ENCODE measurements around the gene CECR2. TPM values are rescaled to one million over a fixed set of nuclear protein-coding genes. Genes with fewer than 3 reads are reported as not detected.
"Not testable (repeated sequence)": the region's sequence is repeated elsewhere in the genome, so short reads cannot be mapped to it uniquely, and the experiment has no call there.

CECR2 gene
- total RNA-seq, 2 experiments from 2014 or later, result 0.10 to 0.26 TPM

GRCh38 chr22:17403906-17404305, 34.6 kb downstream of the CECR2 start:
- H3K4me1 Mint-ChIP-seq, result no peaks in the 10 kb centered on the region
- H3K36me3 Mint-ChIP-seq, result no peaks in the 10 kb centered on the region
- no peaks in the 10 kb centered on the region for H3K27me3 Mint-ChIP-seq
- H3K27ac Mint-ChIP-seq, result no peak overlapping the region
- no peak overlapping the region for H3K4me3 Mint-ChIP-seq
- no peak for DNase-seq
- H3K9me3 Mint-ChIP-seq, result no peaks in the 10 kb centered on the region

GRCh38 chr22:17407643-17408042, 38.4 kb downstream of the CECR2 start:
- Mint-ChIP-seq H3K4me1 (no peaks in the 10 kb centered on the region), H3K4me3 (no peak overlapping the region), H3K27me3 (no peaks in the 10 kb centered on the region), H3K9me3 (no peaks in the 10 kb centered on the region), H3K36me3 (no peaks in the 10 kb centered on the region), H3K27ac (no peak overlapping the region)
- no peak for DNase-seq

GRCh38 chr22:17410576-17410975, 41.3 kb downstream of the CECR2 start:
- H3K36me3 Mint-ChIP-seq, result no peaks in the 10 kb centered on the region
- H3K27me3 Mint-ChIP-seq, result no peaks in the 10 kb centered on the region
- H3K4me3 Mint-ChIP-seq, result no peak overlapping the region
- no peaks in the 10 kb centered on the region for H3K9me3 Mint-ChIP-seq
- no peak overlapping the region for H3K27ac Mint-ChIP-seq
- H3K4me1 Mint-ChIP-seq, result no peaks in the 10 kb centered on the region
- no peak for DNase-seq

DNA sequence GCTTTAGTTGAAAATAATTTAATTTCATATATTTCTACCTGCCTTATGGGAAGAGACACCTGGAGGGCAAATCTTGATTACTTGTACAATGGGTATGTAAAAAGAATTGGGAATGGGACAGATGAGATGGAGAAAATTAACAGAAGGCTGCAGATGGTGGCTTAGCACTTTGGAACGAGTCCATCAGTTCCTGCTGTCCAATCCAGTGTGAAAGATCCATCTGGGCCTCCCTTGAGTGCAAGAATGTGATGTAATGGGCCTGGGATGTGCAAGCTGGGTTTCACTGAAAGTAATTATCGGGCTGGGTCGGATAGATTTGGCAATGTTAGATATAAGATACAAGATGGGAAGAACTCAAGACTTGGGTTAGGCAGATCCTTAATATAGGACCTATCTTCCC, 42.0 kb downstream of the CECR2 start:
- no peak overlapping the region for H3K27ac Mint-ChIP-seq
- H3K4me1 Mint-ChIP-seq, result no peaks in the 10 kb centered on the region
- no peaks in the 10 kb centered on the region for H3K9me3 Mint-ChIP-seq
- no peaks in the 10 kb centered on the region for H3K36me3 Mint-ChIP-seq
- H3K27me3 Mint-ChIP-seq, result no peaks in the 10 kb centered on the region
- H3K4me3 Mint-ChIP-seq, result no peak overlapping the region
- no peak for DNase-seq

- Mint-ChIP-seq H3K4me3 (no peak overlapping the region), H3K27me3 (no peaks in the 10 kb centered on the region)
- DNase-seq, result no peak
Measured at GRCh38 chr22:17412232-17412631, 43.0 kb downstream of the CECR2 start.

GRCh38 chr22:17418890-17419324, 49.6 kb downstream of the CECR2 start:
- no peak for DNase-seq

More at GRCh38 chr22:17412232-17412631, 43.0 kb downstream of the CECR2 start:
- no peaks in the 10 kb centered on the region for H3K9me3 Mint-ChIP-seq
- H3K4me1 Mint-ChIP-seq, result no peaks in the 10 kb centered on the region
- H3K27ac Mint-ChIP-seq, result no peak overlapping the region
- H3K36me3 Mint-ChIP-seq, result no peaks in the 10 kb centered on the region

DNA sequence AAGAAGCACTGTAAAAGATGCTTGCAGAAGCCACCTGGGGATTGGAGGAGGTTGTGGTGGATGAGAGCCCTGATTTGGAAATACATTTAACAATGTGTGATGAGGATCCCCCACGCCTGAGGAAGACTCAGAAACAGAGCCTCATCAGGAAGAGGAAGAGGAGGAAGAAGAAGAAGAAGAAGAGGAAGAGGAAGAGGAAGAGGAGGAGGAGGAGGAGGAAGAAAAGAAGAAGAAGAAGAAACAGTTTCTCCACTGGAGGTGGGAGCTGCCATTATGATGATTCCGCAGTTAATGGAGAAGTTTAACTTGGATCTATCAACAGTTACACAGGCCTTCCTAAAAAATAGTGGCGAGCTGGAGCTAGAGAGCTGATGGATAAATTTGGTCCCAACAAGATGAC, 50.1 kb downstream of the CECR2 start:
- Mint-ChIP-seq H3K27ac (no peak overlapping the region), H3K4me3 (no peak overlapping the region), H3K9me3 (no peaks in the 10 kb centered on the region), H3K4me1 (no peaks in the 10 kb centered on the region), H3K27me3 (no peaks in the 10 kb centered on the region), H3K36me3 (no peaks in the 10 kb centered on the region)
- DNase-seq, result no peak

More at GRCh38 chr22:17418890-17419324, 49.6 kb downstream of the CECR2 start:
- H3K27me3 Mint-ChIP-seq, result no peaks in the 10 kb centered on the region
- H3K4me1 Mint-ChIP-seq, result no peaks in the 10 kb centered on the region
- no peaks in the 10 kb centered on the region for H3K36me3 Mint-ChIP-seq
- H3K27ac Mint-ChIP-seq, result no peak overlapping the region
- H3K9me3 Mint-ChIP-seq, result no peaks in the 10 kb centered on the region
- H3K4me3 Mint-ChIP-seq, result no peak overlapping the region

DNA sequence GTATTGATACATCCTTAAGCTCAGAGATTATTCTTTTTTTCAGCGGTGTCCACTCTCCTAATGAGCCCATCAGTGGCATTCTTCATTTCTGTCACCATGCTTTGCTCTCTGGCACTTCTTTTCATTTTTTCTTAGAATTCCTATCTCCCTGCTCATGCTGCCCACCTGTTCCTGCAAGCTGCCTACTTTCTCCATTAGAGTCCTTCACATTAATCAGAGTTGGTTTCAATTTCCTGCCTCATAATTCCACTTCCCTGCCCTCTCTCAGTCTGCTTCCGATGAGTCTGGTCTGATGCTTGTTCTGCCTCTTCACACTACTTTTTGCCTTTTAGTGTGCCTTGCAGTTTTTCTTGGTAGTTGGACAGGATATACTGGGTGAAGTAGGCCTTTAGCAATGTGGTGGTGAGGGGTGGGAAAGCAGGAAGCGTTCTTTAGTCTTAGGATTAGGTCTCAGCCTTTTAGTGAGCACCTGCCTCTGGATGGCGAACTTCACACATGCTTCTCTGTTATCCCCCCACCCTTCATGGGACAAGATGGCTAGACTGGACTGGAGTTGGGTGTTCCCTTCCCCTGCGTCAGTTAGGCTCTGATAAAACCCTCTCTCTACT, 53.6 kb downstream of the CECR2 start:
- no peaks in the 10 kb centered on the region for H3K36me3 Mint-ChIP-seq

DNA sequence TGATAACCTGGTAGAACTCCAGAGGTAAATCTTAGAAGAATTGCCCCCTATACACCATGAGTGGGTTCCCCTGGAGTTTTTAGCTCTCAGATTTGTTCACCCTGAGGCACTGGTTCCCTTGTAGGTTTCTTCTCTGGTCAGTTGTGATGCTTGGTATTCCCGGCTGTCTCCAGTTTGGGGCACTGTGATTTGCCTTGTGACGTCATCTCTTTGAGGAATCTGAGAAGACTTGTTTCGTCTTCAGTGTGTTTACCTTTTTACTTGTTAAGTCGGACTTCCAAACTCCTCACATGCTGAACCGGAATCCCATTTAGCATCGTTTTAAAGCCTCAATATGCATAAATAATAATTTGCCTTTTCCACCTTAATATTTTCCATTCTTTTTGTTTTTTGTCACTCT, 54.4 kb downstream of the CECR2 start:
- peaks cover 5% of the 10 kb centered on the region for H3K27me3 Mint-ChIP-seq
- no peak overlapping the region for H3K27ac Mint-ChIP-seq
- no peak for DNase-seq
- H3K9me3 Mint-ChIP-seq, result no peaks in the 10 kb centered on the region
- H3K36me3 Mint-ChIP-seq, result no peaks in the 10 kb centered on the region
- no peak overlapping the region for H3K4me3 Mint-ChIP-seq
- H3K4me1 Mint-ChIP-seq, result no peaks in the 10 kb centered on the region

More for the DNA sequence above, 53.6 kb downstream of the CECR2 start:
- Mint-ChIP-seq H3K4me1 (no peaks in the 10 kb centered on the region), H3K27ac (no peak overlapping the region), H3K9me3 (no peaks in the 10 kb centered on the region), H3K4me3 (no peak overlapping the region), H3K27me3 (peaks cover 2% of the 10 kb centered on the region)
- DNase-seq, result no peak

DNA sequence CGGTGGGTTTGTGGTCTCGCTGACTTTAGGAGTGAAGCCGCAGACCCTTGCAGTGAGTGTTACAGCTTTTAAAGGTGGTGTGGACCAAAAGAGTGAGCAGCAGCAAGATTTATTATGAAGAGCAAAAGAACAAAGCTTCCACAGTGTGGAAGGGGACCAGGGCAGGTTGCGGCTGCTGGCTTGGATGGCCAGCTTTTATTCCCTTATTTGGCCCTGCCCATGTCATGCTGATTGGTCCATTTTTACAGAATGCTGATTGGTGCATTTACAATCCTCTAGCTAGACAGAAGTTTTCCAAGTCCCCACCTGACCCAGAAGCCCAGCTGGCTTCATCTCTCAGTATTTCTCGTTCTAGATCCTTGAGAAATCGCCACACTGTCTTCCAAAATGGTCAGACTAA, 58.3 kb downstream of the CECR2 start:
- not testable (repeated sequence) for H3K9me3 Mint-ChIP-seq, H3K27ac Mint-ChIP-seq, DNase-seq, H3K4me1 Mint-ChIP-seq, H3K36me3 Mint-ChIP-seq, H3K4me3 Mint-ChIP-seq
- peaks cover 15% of the 10 kb centered on the region for H3K27me3 Mint-ChIP-seq

DNA sequence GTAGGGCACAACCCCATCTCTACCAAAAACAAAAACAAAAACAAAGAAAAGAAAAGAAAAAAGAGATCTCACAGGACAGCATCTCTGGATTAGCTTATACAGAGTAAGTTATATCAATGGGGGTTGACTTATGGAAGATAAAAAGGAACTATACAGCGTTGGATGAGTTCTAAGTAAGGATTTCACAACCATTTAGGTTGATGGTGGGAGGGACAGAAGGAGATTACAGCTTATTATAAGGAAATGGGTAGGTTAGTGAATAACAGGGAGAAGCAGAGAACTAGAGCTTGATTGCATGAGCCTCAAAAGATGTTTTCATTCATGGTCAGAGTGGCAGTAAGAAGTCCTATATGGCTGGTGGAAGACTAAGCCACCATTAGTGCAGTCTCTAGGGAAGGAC, 60.3 kb downstream of the CECR2 start:
- Mint-ChIP-seq H3K4me1 (peaks cover 3% of the 10 kb centered on the region), H3K36me3 (no peaks in the 10 kb centered on the region), H3K9me3 (no peaks in the 10 kb centered on the region), H3K4me3 (no peak overlapping the region), H3K27ac (no peak overlapping the region), H3K27me3 (peaks cover 15% of the 10 kb centered on the region)
- DNase-seq, result no peak

GRCh38 chr22:17430412-17430811, 61.2 kb downstream of the CECR2 start:
- peaks cover 3% of the 10 kb centered on the region for H3K4me1 Mint-ChIP-seq
- H3K27me3 Mint-ChIP-seq, result peaks cover 15% of the 10 kb centered on the region
- H3K36me3 Mint-ChIP-seq, result no peaks in the 10 kb centered on the region
- H3K9me3 Mint-ChIP-seq, result no peaks in the 10 kb centered on the region
- DNase-seq, result no peak
- H3K27ac Mint-ChIP-seq, result no peak overlapping the region
- H3K4me3 Mint-ChIP-seq, result no peak overlapping the region

DNA sequence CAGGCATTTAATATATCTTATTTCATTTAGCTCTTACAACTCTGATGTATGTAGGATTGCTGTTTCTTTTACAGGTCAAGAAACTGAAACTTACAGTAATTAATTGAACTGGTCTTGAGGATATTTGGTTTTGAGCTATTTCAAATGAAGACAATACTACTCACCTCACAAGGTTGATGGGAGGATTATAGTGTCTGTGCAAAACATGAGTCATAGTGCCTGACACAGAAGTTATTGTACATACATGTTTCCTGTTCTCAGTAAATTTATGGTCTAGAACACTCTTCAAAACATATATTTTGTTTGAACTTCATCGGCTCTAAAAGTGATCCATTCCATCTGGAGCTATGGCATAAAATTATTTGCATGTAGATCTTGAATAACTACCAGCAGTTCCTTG, 61.9 kb downstream of the CECR2 start:
- DNase-seq, result no peak
- H3K27ac Mint-ChIP-seq, result no peak overlapping the region
- peaks cover 15% of the 10 kb centered on the region for H3K27me3 Mint-ChIP-seq
- no peaks in the 10 kb centered on the region for H3K9me3 Mint-ChIP-seq
- H3K4me3 Mint-ChIP-seq, result no peak overlapping the region
- H3K36me3 Mint-ChIP-seq, result no peaks in the 10 kb centered on the region
- peaks cover 3% of the 10 kb centered on the region for H3K4me1 Mint-ChIP-seq

DNA sequence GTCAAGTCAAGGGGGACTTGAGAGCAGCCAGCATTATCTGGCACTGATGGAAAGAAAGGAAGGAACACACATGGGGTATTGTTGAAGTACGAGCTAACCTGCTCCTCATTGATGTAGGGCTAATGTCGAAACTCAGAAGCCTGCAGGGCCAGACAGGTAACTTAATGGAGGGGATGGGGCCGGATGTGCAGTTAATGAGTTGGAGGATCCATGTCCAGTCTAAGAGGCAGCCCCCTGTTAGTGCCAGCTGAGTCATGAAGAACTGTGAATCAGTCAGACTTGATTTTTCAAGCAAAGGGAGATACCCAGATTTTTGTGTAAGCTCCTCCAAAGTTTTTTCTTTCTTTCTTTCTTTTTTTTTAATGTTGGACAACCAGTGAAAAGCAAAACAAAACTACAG, 65.6 kb downstream of the CECR2 start:
- Mint-ChIP-seq H3K9me3 (no peaks in the 10 kb centered on the region), H3K4me3 (no peak overlapping the region), H3K27me3 (peaks cover 7% of the 10 kb centered on the region), H3K4me1 (peaks cover 3% of the 10 kb centered on the region), H3K36me3 (no peaks in the 10 kb centered on the region), H3K27ac (no peak overlapping the region)
- DNase-seq, result no peak

- DNase-seq, result no peak
- H3K27me3 Mint-ChIP-seq, result peaks cover 7% of the 10 kb centered on the region
- H3K4me3 Mint-ChIP-seq, result no peak overlapping the region
- no peaks in the 10 kb centered on the region for H3K36me3 Mint-ChIP-seq
- no peak overlapping the region for H3K27ac Mint-ChIP-seq
- H3K4me1 Mint-ChIP-seq, result peaks cover 3% of the 10 kb centered on the region
- no peaks in the 10 kb centered on the region for H3K9me3 Mint-ChIP-seq
Measured at GRCh38 chr22:17435375-17435774, 66.1 kb downstream of the CECR2 start.

- DNase-seq, result no peak
- Mint-ChIP-seq H3K9me3 (no peaks in the 10 kb centered on the region), H3K36me3 (no peaks in the 10 kb centered on the region), H3K4me1 (no peaks in the 10 kb centered on the region), H3K27me3 (peaks cover 12% of the 10 kb centered on the region), H3K4me3 (no peak overlapping the region), H3K27ac (no peak overlapping the region)
Measured at GRCh38 chr22:17436382-17436980, 67.2 kb downstream of the CECR2 start.

Data from activated naive CD8-positive, alpha-beta T cell treated with anti-CD3 and anti-CD28 coated beads for 36 hours (primary cell).